Kidney capillary endothelial cell (primary cell): Measurements from ENCODE around the gene NUP205.
"Not testable (repeated sequence)": the region's sequence is repeated elsewhere in the genome, so short reads cannot be mapped to it uniquely, and the experiment has no call there.

ENCODE experiments used
- DNase-seq: peaks from one replicate; pipeline ENCODE4 v3.0.0-alpha.2; 2018; ENCODE audit warnings: low spot score

NUP205 gene

GRCh38 chr7:135634191-135634878 is 76.6 kb downstream of the NUP205 start:
- DNase-seq = no peak

- not testable (repeated sequence) for DNase-seq
Measured at GRCh38 chr7:135639690-135640089, 82.0 kb downstream of the NUP205 start.

GRCh38 chr7:135644154-135644553 is 86.4 kb downstream of the NUP205 start:
- no peak for DNase-seq

- DNase-seq = no peak
Measured at GRCh38 chr7:135644729-135645128, 87.0 kb downstream of the NUP205 start.

GRCh38 chr7:135645296-135645904 is 87.7 kb downstream of the NUP205 start:
- DNase-seq = peak; percentile 48

- DNase-seq = no peak
Measured at GRCh38 chr7:135647755-135648154, 90.0 kb downstream of the NUP205 start.

- DNase-seq = no peak
Measured at GRCh38 chr7:135648235-135648634, 90.5 kb downstream of the NUP205 start.

GRCh38 chr7:135650831-135651573 is 93.3 kb downstream of the NUP205 start:
- no peak for DNase-seq

- DNase-seq = no peak
Measured at GRCh38 chr7:135653340-135654080, 95.8 kb downstream of the NUP205 start.

- DNase-seq = no peak
Measured at GRCh38 chr7:135658564-135658963, 100.8 kb downstream of the NUP205 start.

- DNase-seq = no peak
Measured at GRCh38 chr7:135659159-135659846, 101.6 kb downstream of the NUP205 start.

- DNase-seq = no peak
Measured at GRCh38 chr7:135661311-135662122, 103.8 kb downstream of the NUP205 start.

- no peak for DNase-seq
Measured at GRCh38 chr7:135662123-135662372, 104.3 kb downstream of the NUP205 start.

GRCh38 chr7:135662373-135663114 is 104.8 kb downstream of the NUP205 start, which contains the start of gene STMP1:
STMP1 (plus strand) TSS chr7:135662514.
- peak; percentile 89 for DNase-seq

- no peak for DNase-seq
Measured at GRCh38 chr7:135664046-135664589, 106.4 kb downstream of the NUP205 start.

GRCh38 chr7:135665042-135665441 is 107.3 kb downstream of the NUP205 start:
- no peak for DNase-seq

- no peak for DNase-seq
Measured at GRCh38 chr7:135666156-135666555, 108.4 kb downstream of the NUP205 start.

GRCh38 chr7:135666846-135667245 is 109.1 kb downstream of the NUP205 start:
- no peak for DNase-seq

- DNase-seq = not testable (repeated sequence)
Measured at GRCh38 chr7:135667626-135668025, 109.9 kb downstream of the NUP205 start.

GRCh38 chr7:135668852-135669395 is 111.2 kb downstream of the NUP205 start:
- DNase-seq = not testable (repeated sequence)
